Right hindlimb (tissue), 1 donor: Measurements from ENCODE around the gene TAF3.
"Not testable (repeated sequence)": the region's sequence is repeated elsewhere in the genome, so short reads cannot be mapped to it uniquely, and the experiment has no call there.

Source experiments
- DNase-seq: peaks from one replicate; pipeline ENCODE4 v3.0.0-alpha.2; 2018

The TAF3 gene

GRCh38 chr10:7811000-7811399 lies 7.3 kb upstream of the TAF3 start:
- no peak for DNase-seq

- not testable (repeated sequence) for DNase-seq
Observed at GRCh38 chr10:7811743-7812142, 6.6 kb upstream of the TAF3 start.

DNA sequence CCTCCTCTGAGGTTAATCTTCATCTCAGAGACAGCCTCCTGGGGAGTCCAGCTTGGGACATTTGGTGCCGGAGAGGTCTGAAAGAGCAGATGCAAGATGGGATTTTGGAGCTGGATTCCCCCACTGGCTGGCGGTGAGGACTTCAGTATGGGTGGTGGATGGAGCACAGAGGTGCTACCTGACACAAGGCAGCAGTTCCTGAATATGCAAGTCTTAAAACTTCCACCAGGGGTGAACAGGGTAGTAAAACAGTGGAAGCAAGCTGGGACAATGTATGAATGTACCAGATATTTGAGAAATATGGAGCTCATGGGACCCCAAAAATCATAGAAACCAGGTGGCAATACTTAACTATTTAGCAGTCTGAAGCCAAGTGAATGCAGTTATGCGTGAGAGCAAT lies 4.8 kb upstream of the TAF3 start:
- no peak for DNase-seq

DNA sequence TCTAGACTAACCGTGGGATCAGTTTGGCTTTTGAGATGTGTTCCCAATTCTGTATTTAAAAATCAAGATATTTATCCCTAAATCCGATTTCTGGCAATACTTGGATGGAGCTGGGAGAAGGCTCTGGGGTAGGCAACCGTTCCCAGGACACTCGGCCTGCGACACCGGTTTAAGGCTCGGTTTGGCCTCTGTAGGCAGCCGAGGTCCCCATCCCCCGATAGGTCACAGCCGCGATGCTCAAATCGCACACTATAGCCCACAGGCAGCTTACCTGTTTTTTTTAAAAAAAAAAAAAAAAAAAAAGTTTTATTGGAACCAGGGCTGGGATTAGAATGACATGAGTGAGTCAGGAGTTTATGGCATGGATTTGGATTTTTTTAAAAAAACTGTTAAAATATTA lies 729 bp upstream of the TAF3 start:
- no peak for DNase-seq

GRCh38 chr10:7817984-7818294 lies 366 bp upstream of the TAF3 start:
- DNase-seq = no peak

DNA sequence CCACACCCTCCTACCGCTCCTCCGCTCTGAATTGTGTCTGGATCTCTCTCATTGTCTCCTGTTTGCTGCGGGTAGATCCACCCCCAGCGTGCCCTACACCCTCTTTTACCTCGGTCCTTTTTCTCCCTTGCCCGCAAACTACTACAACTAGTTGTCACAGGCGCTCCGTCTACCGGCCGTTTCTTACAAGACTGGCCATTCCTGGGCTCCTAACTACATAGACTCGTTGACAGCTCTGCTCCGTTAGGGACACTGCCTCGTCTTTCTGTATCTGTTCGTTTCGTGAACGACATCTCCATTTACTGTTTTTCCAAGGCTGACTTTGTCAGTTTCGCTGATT lies 786 bp downstream of the TAF3 start:
- DNase-seq = peak; percentile 48

DNA sequence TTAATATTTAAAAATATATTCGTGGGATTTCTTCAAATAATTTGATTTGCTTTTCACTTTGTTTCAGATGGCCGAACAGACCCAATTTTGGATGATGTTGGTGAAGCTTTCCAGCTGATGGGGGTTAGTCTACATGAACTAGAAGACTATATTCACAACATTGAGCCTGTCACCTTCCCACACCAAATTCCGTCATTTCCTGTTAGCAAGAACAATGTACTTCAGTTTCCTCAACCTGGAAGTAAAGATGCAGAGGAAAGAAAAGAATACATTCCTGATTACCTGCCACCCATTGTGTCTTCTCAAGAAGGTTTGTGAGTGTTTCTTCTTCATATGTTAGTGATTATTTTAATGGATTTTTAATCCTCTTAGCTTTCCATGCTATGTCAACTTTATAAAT lies 5.9 kb downstream of the TAF3 start:
- DNase-seq = no peak

- no peak for DNase-seq
Observed at GRCh38 chr10:7826971-7827370, 8.7 kb downstream of the TAF3 start.

DNA sequence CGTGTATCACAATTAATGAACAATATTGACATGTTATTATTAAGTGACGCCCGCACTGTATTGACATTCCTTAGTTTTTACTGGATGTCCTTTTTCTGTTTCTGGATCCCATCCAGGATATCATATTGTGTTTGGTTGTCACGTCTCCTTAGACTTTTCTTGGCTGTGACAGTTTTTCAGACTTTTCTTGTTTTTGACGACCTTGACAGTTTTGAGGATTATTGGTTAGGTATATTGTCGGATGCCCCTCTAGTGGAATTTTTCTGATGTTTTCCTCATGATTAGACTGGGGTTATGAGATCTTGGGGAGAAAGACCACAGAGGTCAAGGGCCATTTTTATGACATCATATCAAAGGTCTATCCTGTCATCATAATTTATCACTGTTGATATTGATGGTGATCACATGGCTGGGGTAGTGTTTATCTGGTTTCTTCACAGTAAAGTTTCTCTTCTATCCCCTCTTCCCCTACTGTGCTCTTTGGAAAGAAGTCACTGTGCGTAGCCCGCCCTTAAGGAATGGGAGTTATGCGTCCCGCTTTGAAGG lies 11.1 kb downstream of the TAF3 start:
- DNase-seq = no peak

DNA sequence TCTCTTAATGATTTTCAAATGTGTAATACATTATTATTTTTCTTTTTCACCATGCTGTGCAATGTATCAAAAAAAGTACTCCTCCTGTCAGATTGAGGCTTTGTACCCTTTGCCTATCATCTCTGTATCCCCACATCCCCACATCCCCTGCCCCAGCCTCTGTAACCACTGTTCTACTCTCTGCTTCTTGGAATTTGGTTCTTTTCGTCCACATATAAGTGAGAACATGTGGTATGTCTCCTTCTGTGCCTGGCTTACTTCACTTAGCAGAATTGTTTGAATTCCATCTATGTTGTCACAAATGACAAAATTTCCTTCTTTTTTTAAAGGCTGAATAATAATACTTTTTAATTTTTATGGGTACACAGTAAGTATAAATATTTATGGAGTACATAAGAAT lies 13.8 kb downstream of the TAF3 start:
- no peak for DNase-seq

DNA sequence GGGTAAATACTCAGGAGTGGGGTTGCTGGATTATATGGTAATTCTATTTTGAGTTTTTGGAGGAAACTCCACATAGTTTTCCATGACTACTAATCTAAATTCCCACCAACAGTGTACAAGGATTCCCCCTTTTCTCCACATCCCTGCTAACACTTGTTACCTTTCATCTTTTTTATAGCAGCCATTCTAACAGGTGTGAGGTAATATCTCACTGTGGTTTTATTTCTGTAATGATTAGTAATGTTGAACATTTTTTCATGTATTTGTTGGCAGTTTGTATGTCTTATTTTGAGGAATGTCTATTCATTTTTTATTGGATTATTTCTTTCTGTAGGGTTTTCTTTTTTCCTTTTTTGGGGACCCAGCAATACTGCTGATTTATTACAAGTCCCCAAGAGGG lies 14.9 kb downstream of the TAF3 start:
- DNase-seq = no peak

DNA sequence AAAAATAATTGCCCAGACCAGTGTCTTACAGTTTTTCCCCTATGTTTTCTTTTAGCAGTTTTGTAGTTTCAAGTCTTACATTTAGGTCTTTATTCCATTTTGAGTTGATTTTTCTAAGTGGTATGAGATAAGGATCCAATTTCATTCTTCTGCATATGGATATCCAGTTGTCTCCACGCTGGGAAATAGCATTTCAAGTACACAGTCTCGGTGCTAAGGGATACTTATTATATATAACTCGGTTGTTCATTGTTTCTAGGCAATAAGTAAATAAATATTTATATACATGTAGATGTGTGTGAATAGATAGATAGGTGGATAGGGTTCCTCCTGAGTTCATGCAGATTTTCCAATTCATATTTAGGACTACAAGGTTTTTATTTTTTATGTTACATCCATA lies 16.0 kb downstream of the TAF3 start:
- DNase-seq = no peak

DNA sequence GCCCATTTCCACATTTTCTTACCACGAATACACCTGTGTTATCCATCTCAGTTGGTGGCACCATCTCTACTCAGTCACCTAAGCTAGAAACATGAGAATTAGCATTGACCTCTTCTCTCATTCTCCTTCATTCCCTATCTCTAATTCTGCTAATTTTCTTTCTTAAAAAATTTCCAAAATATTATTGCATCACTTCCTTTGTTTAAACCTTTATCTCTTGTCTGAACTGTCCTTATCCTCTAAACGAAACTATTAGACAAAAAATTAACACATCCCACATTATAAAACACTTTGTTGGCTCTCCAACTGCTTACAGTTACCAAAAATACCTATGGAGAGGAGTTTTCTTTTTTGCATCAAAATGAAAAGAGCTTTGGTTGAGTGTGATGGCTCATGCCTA lies 18.3 kb downstream of the TAF3 start:
- no peak for DNase-seq

- no peak for DNase-seq
Observed at GRCh38 chr10:7846591-7846990, 28.3 kb downstream of the TAF3 start.

DNA sequence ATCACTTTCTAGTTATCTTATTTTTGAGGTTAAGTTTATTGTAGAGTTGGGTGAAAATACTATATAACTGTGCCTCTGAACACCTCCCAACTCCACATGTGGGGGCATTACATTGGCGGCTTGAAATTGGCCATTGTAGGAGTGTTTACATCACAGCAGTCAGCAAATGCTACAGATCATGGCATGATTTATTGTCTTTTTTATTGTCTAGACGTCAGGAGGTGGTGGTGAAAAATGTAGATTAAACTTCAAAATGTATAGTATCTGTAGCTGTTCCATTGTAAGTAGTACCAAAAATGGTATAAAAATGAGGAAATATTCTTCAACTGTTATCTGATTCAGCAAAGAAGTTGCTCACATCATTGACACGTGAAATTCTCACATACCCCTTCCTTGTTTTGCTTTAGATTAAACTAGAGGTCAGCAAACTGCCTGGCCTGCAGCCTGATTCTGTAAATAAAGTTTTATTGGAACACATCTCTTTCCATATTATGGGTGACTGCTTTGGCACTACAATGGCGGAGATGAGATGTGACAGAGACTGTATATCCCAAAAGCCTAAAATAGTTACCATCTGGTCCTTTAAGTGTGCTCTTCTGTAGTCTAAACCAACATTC lies 35.0 kb downstream of the TAF3 start:
- DNase-seq = no peak

DNA sequence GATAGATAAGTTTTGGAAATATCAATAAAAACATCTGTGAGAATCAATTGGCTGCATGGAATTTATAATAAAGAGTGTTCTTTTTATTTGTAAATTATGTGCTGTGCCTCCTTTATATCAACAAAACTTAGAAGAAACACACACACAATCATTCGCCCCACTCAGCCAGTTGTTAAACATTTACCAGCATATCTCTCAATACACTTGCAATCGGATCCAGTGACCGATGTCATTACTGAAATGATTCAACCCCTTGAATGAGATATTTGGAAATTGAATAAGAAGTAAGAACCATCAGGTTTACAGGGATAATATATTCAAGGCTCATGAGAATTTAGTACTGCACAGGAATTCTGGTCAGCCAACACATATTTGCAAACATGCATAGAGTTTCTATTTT lies 35.6 kb downstream of the TAF3 start:
- no peak for DNase-seq

GRCh38 chr10:7855205-7855604 lies 36.9 kb downstream of the TAF3 start:
- no peak for DNase-seq

DNA sequence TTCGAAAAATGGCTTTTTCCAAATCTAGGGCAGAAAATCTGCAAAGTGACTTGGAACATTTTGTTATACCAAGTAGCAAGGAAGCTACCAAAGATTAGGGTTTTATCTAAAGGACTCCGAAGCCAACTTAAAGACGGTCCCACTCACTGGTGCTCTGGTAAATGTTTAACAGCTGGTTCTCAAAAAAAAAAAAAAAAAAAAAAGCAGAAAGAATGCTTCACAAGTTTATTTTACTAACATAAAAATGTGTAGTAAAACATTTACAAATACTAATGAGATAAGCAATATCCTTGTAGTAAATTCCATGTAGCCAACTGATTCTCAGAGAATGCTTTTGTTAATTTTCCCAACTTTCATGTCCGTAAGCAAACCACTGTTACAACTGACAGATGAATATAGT lies 38.4 kb downstream of the TAF3 start:
- DNase-seq = no peak

DNA sequence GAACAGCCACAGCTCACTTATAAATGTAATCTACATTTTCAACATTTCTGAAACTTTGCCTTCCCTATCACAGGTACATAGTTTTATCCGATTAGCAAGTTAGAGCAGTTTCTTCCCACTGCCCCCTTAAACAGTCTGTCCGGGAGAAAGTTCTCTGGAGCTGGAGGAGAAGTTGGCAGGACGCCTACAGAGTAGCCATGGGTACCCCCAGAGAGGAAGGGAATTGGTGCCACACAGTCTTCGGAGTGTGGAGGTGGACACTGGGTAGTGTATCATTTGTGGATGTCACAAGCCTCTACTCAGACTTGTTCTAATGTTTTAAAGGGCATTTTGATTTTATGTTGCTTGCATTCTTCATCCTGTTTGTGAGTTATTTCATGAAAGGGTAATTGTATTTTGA lies 39.0 kb downstream of the TAF3 start:
- DNase-seq = no peak

DNA sequence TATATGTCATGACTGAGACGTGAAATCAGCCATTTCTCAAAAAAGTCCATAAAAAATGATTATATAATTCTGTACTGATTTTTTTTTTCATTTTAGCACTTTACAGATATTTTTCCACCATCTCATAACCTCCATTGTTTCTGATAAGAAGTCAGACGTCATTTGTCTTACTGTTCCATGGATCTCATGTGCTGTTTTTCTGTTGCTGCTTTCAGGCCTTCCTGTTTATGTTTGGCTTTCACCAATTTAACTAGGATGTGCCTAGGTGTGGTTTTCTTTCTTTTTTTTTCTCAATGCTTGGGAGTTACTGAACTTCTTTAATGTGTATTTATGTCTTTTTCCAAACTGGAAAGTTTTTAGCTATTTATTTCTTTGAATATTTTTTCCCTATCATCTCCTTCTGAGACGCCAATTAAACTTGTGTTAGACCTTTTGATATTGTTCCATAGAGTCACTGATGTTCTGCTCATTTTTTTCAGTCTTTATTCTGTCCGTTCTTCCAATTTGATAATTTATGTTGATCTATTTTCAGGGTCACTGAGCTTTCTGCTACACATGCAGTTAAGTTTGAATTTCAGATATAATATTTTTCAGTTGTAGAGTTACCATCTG lies 43.3 kb downstream of the TAF3 start:
- no peak for DNase-seq

GRCh38 chr10:7862121-7862514 lies 43.8 kb downstream of the TAF3 start:
- DNase-seq = no peak

- DNase-seq = no peak
Observed at GRCh38 chr10:7866176-7866575, 47.9 kb downstream of the TAF3 start.

- DNase-seq = no peak
Observed at GRCh38 chr10:7872041-7872442, 53.7 kb downstream of the TAF3 start.

- no peak for DNase-seq
Observed at GRCh38 chr10:7874864-7875263, 56.6 kb downstream of the TAF3 start.

- no peak for DNase-seq
Observed at GRCh38 chr10:7876541-7877127, 58.3 kb downstream of the TAF3 start.
